Testis (tissue), 3 donors: ENCODE measurements around the gene FABP1. TPM values are rescaled to one million over a fixed set of nuclear protein-coding genes. Genes with fewer than 3 reads are reported as not detected.

Experiments
- DNase-seq: peaks from one replicate; pipeline ENCODE4 v3.0.0-alpha.2; 2019
- H3K27ac ChIP-seq, 2 donors: fragments of 200-600 bp; sonication (generic); one replicate each; pipeline ENCODE4 v1.5.1; 2019
- H3K27me3 ChIP-seq: fragments of 200-600 bp; sonication (generic); one replicate; pipeline ENCODE4 v1.5.1; 2019
- H3K36me3 ChIP-seq: fragments of 200-600 bp; sonication (generic); one replicate; pipeline ENCODE4 v1.5.1; 2017; ENCODE audit warnings: low read depth; ENCODE audit errors: missing control alignments
- H3K4me1 ChIP-seq: fragments of 200-600 bp; sonication (generic); one replicate; pipeline ENCODE4 v1.5.1; 2019
- H3K4me3 ChIP-seq, 2 donors: fragments of 200-600 bp; sonication (generic); one replicate each; pipeline ENCODE4 v1.5.1; 2017 to 2019
- H3K9me3 ChIP-seq: fragments of 200-600 bp; sonication (generic); one replicate; pipeline ENCODE4 v1.5.1; 2017
- POLR2A ChIP-seq: fragments of 450-650 bp; IDR thresholded peaks from one replicate; pipeline ENCODE4 v1.6.1; 2017; ENCODE audit warnings: antibody characterized with exemption, mild to moderate bottlenecking, moderate library complexity
- WGBS, 2 donors: methylation state at CpG; one replicate each; pipeline ENCODE4 v1.1.5; 2018; 5-methylcytosine and 5-hydroxymethylcytosine counted together
- intact Hi-C: fragments of 100-400 bp; cut with DNase I; formaldehyde crosslinking; loops from one replicate; pipeline ENCODE4 v1.15.1; 2023; ENCODE audit warnings: low total_unique reads
- polyA plus RNA-seq: library from polyadenylated mRNA; stranded (reverse); fragments of 350-450 nt; fragmentation: Illumina TruSeq; extraction: RNeasy Lipid Tissue Mini Kit (QIAGEN cat#74804); gene quantifications from one replicate; pipeline ENCODE4 v1.2.3, GENCODE V29; 2014; ENCODE audit warnings: low read depth, low replicate concordance; ENCODE audit not compliant: insufficient read depth
- total RNA-seq, 2 donors: library from RNA; depleted of rRNA; stranded (reverse); fragments of >200 nt; gene quantifications; one replicate each; pipeline ENCODE4 v1.2.3, GENCODE V29; 2016
- TF ChIP-seq, protein P1 (sequence below), 3 experiments: fragments of 450-650 bp in 2 of 3; fragments of 200-600 bp in 1 of 3; sonication (generic) in 1 of 3; IDR thresholded peaks; one replicate each; pipeline ENCODE4 v1.5.1; 2016 to 2019; ENCODE audit warnings: antibody characterized with exemption in 3 of 3, mild to moderate bottlenecking in 2 of 3, moderate library complexity in 1 of 3

FABP1 gene
- total and polyA plus RNA-seq, 3 donors from 2014 or later: 0.99 to 4.9 TPM; not detected in 1

DNA sequence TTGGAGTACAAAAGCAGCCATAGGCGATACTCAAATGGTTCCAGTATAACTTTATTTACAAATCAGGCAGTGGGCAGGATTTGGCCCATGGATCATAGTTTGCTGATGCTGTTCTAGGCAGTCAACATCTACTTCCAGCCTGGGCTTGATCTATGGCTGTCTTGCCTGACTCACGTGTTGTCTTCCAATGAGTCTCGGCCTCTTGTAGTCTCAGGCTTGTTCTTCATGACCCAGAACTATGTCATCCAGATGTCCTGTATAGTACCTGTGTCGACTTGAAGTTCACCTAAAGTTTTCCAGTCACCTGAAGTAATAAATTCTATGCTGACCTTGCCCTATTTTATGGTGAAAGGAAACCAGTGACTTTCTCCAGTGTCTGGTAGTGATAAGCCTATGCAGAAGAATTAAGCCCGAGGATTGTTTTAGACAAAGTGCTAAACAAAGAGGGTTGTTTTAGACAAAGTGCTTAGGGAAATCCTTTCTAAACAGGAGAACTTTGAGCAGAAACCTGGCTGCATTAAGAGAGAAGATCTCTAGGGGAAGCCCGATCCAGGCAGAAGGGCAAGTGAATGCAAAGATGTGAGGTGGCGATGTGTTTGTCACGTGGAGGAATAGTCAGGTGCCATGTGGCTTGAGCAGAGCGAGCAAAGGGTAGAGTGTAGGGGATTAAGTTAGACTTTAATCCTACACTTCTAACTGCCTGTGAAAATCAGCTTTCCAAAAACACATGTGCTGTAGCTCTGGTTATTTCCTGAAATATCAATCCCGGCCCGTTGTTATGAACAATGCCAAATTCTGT, 33.8 kb upstream of the FABP1 start:
- Histone ChIP-seq H3K27ac (no peak overlapping the region), H3K4me3 (no peak overlapping the region)

DNA sequence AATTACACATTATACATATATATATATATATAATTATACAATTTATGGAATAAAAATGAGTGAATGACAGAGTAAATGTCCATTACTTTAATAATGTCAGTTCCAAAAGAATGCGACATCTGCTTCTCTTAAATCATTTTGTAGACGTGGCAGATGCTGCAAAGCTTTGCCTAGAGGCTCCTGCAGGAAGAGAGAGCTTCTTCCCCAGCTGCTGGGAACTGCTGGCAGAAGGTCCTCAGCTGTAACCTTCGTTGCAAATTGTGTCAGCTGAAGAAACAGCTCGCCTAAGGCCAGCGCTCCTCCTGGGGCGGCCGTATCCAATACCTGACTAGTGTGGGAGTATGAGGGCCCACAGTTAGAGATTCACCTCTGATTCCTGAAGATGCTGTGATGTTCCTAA, 32.7 kb upstream of the FABP1 start:
- H3K36me3 ChIP-seq: no peaks in the 10 kb centered on the region
- no peaks in the 10 kb centered on the region for H3K4me1 ChIP-seq
- intact Hi-C loops: no loop called here
- no peaks in the 10 kb centered on the region for H3K9me3 ChIP-seq
- 84% methylated on average over 7 of the region's 7 CpGs for WGBS, 2 donors
- no peak overlapping the region for H3K27ac ChIP-seq
- H3K27me3 ChIP-seq: no peaks in the 10 kb centered on the region
- TF ChIP-seq, protein P1, sequence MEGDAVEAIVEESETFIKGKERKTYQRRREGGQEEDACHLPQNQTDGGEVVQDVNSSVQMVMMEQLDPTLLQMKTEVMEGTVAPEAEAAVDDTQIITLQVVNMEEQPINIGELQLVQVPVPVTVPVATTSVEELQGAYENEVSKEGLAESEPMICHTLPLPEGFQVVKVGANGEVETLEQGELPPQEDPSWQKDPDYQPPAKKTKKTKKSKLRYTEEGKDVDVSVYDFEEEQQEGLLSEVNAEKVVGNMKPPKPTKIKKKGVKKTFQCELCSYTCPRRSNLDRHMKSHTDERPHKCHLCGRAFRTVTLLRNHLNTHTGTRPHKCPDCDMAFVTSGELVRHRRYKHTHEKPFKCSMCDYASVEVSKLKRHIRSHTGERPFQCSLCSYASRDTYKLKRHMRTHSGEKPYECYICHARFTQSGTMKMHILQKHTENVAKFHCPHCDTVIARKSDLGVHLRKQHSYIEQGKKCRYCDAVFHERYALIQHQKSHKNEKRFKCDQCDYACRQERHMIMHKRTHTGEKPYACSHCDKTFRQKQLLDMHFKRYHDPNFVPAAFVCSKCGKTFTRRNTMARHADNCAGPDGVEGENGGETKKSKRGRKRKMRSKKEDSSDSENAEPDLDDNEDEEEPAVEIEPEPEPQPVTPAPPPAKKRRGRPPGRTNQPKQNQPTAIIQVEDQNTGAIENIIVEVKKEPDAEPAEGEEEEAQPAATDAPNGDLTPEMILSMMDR (IDR thresholded peaks at IDR 0.05): no peak
- no peak for TF ChIP-seq POLR2A
- DNase-seq: no peak
- H3K4me3 ChIP-seq: no peak overlapping the region

More for the DNA sequence above, 33.8 kb upstream of the FABP1 start:
- H3K9me3 ChIP-seq: no peaks in the 10 kb centered on the region
- no peak for DNase-seq
- 82 to 86% methylated on average over 11 of the region's 11 CpGs for WGBS, 2 donors
- H3K27me3 ChIP-seq: no peaks in the 10 kb centered on the region
- intact Hi-C loops: no loop called here
- no peaks in the 10 kb centered on the region for H3K4me1 ChIP-seq
- H3K36me3 ChIP-seq: no peaks in the 10 kb centered on the region
- TF ChIP-seq, protein P1 (IDR thresholded peaks at IDR 0.05): no peak
- TF ChIP-seq POLR2A: no peak

GRCh38 chr2:88159955-88160415, 32.1 kb upstream of the FABP1 start:
- intact Hi-C loops: no loop called here
- Histone ChIP-seq H3K9me3 (no peaks in the 10 kb centered on the region), H3K27ac (no peak overlapping the region), H3K27me3 (no peaks in the 10 kb centered on the region), H3K36me3 (no peaks in the 10 kb centered on the region), H3K4me3 (no peak overlapping the region), H3K4me1 (no peaks in the 10 kb centered on the region)
- peak; percentile 74 for DNase-seq
- TF ChIP-seq, protein P1 (IDR thresholded peaks at IDR 0.05): peak; percentile 44 to 89 (median 60)
- TF ChIP-seq POLR2A: no peak
- WGBS, 2 donors: 34 to 35% methylated on average over 5 of the region's 5 CpGs

DNA sequence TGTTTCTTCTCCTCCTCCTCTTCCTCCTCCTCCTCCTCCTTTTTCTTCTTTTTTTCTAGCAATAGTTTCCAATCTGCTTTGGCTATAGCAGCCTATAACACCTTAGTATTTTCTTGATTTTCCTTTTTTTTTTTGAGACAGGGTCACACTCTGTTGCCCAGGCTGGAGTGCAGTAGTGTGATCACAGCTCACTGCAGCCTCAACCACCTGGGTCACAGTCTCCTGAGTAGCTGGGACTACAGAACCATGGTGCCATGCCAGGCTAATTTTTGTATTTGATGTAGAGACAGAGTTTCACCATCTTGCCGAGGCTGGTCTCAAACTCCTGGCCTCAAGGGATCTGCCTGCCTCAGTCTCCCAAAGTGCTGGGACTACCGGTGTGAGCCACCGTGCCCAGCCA, 31.6 kb upstream of the FABP1 start:
- TF ChIP-seq POLR2A: no peak
- TF ChIP-seq, protein P1 (IDR thresholded peaks at IDR 0.05): no peak
- intact Hi-C loops: no loop called here
- whole genome bisulfite sequencing, 2 donors: 59 to 93% methylated on average over 3 of the region's 3 CpGs

More for the DNA sequence above, 31.6 kb upstream of the FABP1 start:
- Histone ChIP-seq H3K4me1 (no peaks in the 10 kb centered on the region), H3K27me3 (no peaks in the 10 kb centered on the region), H3K4me3 (no peak overlapping the region), H3K27ac (no peak overlapping the region), H3K9me3 (no peaks in the 10 kb centered on the region), H3K36me3 (no peaks in the 10 kb centered on the region)
- DNase-seq: no peak
